ENCODE results near the gene MCM10.

DNA sequence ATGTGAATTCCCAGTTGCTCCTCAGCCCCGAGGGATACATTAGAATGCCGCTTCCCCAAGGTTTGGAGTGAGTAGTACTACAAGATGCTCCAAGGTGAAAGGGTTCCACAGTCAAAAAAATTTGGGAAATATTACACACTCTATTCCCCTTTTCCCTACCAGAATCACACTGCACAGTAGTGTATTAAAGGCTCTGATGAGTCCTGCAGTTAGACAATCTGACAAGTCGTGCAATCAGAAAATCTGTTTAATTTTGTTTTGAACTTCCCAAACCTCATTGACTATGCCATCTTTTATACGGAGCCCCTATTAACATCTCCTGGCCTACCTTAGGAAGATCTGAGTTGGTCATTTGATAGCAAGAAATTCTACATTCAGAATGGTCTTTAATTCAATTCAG, 86.4 kb downstream of the MCM10 start:
- TF ChIP-seq POLR2A (IDR thresholded peaks at IDR 0.05) (no peak), POLR2AphosphoS5 (IDR thresholded peaks at IDR 0.05) (no peak)
- TF ChIP-seq, protein P1, sequence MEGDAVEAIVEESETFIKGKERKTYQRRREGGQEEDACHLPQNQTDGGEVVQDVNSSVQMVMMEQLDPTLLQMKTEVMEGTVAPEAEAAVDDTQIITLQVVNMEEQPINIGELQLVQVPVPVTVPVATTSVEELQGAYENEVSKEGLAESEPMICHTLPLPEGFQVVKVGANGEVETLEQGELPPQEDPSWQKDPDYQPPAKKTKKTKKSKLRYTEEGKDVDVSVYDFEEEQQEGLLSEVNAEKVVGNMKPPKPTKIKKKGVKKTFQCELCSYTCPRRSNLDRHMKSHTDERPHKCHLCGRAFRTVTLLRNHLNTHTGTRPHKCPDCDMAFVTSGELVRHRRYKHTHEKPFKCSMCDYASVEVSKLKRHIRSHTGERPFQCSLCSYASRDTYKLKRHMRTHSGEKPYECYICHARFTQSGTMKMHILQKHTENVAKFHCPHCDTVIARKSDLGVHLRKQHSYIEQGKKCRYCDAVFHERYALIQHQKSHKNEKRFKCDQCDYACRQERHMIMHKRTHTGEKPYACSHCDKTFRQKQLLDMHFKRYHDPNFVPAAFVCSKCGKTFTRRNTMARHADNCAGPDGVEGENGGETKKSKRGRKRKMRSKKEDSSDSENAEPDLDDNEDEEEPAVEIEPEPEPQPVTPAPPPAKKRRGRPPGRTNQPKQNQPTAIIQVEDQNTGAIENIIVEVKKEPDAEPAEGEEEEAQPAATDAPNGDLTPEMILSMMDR (IDR thresholded peaks at IDR 0.05) = no peak
